Measurements from ENCODE around the gene ARMS2.

- TF ChIP-seq GABPA (IDR thresholded peaks at IDR 0.05; ENCODE audit: low read depth) (no peak), TAF1 (IDR thresholded peaks at IDR 0.05; ENCODE audit: borderline replicate concordance, low read depth, low read length) (no peak), GATA2 (CRISPR knock-in tag; IDR thresholded peaks at IDR 0.05) (no peak), ZBTB33 (IDR thresholded peaks at IDR 0.05; ENCODE audit: borderline replicate concordance, low read depth) (no peak), SIN3A (IDR thresholded peaks at IDR 0.05; ENCODE audit: borderline replicate concordance, low read depth, low read length) (no peak)
- TF ChIP-seq, protein P1, sequence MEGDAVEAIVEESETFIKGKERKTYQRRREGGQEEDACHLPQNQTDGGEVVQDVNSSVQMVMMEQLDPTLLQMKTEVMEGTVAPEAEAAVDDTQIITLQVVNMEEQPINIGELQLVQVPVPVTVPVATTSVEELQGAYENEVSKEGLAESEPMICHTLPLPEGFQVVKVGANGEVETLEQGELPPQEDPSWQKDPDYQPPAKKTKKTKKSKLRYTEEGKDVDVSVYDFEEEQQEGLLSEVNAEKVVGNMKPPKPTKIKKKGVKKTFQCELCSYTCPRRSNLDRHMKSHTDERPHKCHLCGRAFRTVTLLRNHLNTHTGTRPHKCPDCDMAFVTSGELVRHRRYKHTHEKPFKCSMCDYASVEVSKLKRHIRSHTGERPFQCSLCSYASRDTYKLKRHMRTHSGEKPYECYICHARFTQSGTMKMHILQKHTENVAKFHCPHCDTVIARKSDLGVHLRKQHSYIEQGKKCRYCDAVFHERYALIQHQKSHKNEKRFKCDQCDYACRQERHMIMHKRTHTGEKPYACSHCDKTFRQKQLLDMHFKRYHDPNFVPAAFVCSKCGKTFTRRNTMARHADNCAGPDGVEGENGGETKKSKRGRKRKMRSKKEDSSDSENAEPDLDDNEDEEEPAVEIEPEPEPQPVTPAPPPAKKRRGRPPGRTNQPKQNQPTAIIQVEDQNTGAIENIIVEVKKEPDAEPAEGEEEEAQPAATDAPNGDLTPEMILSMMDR (IDR thresholded peaks at IDR 0.05): no peak
Measured at GRCh38 chr10:122481296-122482056, 27.0 kb downstream of the ARMS2 start.
